ENCODE measurements around the gene CACNA1B.

CACNA1B gene

GRCh38 chr9:138101444-138102234 is 224.1 kb downstream of the CACNA1B start:
- CTCF ChIA-PET, result interaction anchor here (1.0 kb wide), 1 partner anchor 428 kb away, joined by 4 read pairs; no protein-coding TSS in a partner anchor
- POLR2A ChIA-PET, result no interaction called here
- TF ChIP-seq PKNOX1 (IDR thresholded peaks at IDR 0.05) (no peak), ZNF384 (IDR thresholded peaks at IDR 0.05) (no peak), LEF1 (IDR thresholded peaks at IDR 0.05; ENCODE audit: borderline replicate concordance) (no peak), CTBP1 (IDR thresholded peaks at IDR 0.05; ENCODE audit: borderline replicate concordance) (no peak), HDGF (IDR thresholded peaks at IDR 0.05; ENCODE audit: borderline replicate concordance) (no peak), TARDBP (IDR thresholded peaks at IDR 0.05) (no peak), L3MBTL2 (conservative IDR thresholded peaks at IDR 0.05) (no peak), ELF4 (IDR thresholded peaks at IDR 0.05) (no peak), SUZ12 (IDR thresholded peaks at IDR 0.05) (no peak), NFRKB (IDR thresholded peaks at IDR 0.05) (no peak), SP1 (IDR thresholded peaks at IDR 0.05) (no peak), ARNT (IDR thresholded peaks at IDR 0.05) (no peak), FOXA1 (IDR thresholded peaks at IDR 0.05) (no peak), FOXM1 (IDR thresholded peaks at IDR 0.05; ENCODE audit: borderline replicate concordance) (no peak), BHLHE40 (IDR thresholded peaks at IDR 0.05; ENCODE audit: borderline replicate concordance) (no peak), FOXK2 (IDR thresholded peaks at IDR 0.05) (no peak)
- DNase-seq (ENCODE audit: extremely low spot score), result no peak

GRCh38 chr9:138102246-138103051 is 224.9 kb downstream of the CACNA1B start:
- ChIA-PET POLR2A (no interaction called here), CTCF (interaction anchor here (1.0 kb wide), 1 partner anchor 429 kb away, joined by 4 read pairs; no protein-coding TSS in a partner anchor)
- DNase-seq (ENCODE audit: extremely low spot score), result no peak
- TF ChIP-seq PKNOX1 (IDR thresholded peaks at IDR 0.05), result no peak
- no peak for TF ChIP-seq ARNT (IDR thresholded peaks at IDR 0.05)
- no peak for TF ChIP-seq ELF4 (IDR thresholded peaks at IDR 0.05)
- TF ChIP-seq ZNF384 (IDR thresholded peaks at IDR 0.05), result no peak
- no peak for TF ChIP-seq FOXM1 (IDR thresholded peaks at IDR 0.05; ENCODE audit: borderline replicate concordance)
- no peak for TF ChIP-seq TARDBP (IDR thresholded peaks at IDR 0.05)
- TF ChIP-seq FOXK2 (IDR thresholded peaks at IDR 0.05), result no peak
- TF ChIP-seq FOXA1 (IDR thresholded peaks at IDR 0.05), result no peak
- no peak for TF ChIP-seq NFRKB (IDR thresholded peaks at IDR 0.05)
- no peak for TF ChIP-seq CTBP1 (IDR thresholded peaks at IDR 0.05; ENCODE audit: borderline replicate concordance)
- TF ChIP-seq LEF1 (IDR thresholded peaks at IDR 0.05; ENCODE audit: borderline replicate concordance), result no peak
- no peak for TF ChIP-seq SUZ12 (IDR thresholded peaks at IDR 0.05)
- TF ChIP-seq L3MBTL2 (conservative IDR thresholded peaks at IDR 0.05), result no peak
- no peak for TF ChIP-seq HDGF (IDR thresholded peaks at IDR 0.05; ENCODE audit: borderline replicate concordance)
- no peak for TF ChIP-seq BHLHE40 (IDR thresholded peaks at IDR 0.05; ENCODE audit: borderline replicate concordance)
- TF ChIP-seq SP1 (IDR thresholded peaks at IDR 0.05), result no peak

- DNase-seq (ENCODE audit: extremely low spot score), result no peak
- POLR2A ChIA-PET, result no interaction called here
- TF ChIP-seq FOXK2 (IDR thresholded peaks at IDR 0.05), result no peak
- TF ChIP-seq LEF1 (IDR thresholded peaks at IDR 0.05; ENCODE audit: borderline replicate concordance), result no peak
- no peak for TF ChIP-seq HDGF (IDR thresholded peaks at IDR 0.05; ENCODE audit: borderline replicate concordance)
- no peak for TF ChIP-seq FOXM1 (IDR thresholded peaks at IDR 0.05; ENCODE audit: borderline replicate concordance)
- CTCF ChIA-PET, result no interaction called here
Observed at GRCh38 chr9:138103111-138103848, 225.7 kb downstream of the CACNA1B start.

- ChIA-PET POLR2A (no interaction called here), CTCF (no interaction called here)
- TF ChIP-seq SP1 (IDR thresholded peaks at IDR 0.05), result no peak
- TF ChIP-seq FOXM1 (IDR thresholded peaks at IDR 0.05; ENCODE audit: borderline replicate concordance), result no peak
- no peak for TF ChIP-seq TARDBP (IDR thresholded peaks at IDR 0.05)
- TF ChIP-seq SUZ12 (IDR thresholded peaks at IDR 0.05), result no peak
- TF ChIP-seq FOXA1 (IDR thresholded peaks at IDR 0.05), result no peak
- TF ChIP-seq NFRKB (IDR thresholded peaks at IDR 0.05), result no peak
- no peak for TF ChIP-seq LEF1 (IDR thresholded peaks at IDR 0.05; ENCODE audit: borderline replicate concordance)
- TF ChIP-seq L3MBTL2 (conservative IDR thresholded peaks at IDR 0.05), result no peak
- no peak for TF ChIP-seq BHLHE40 (IDR thresholded peaks at IDR 0.05; ENCODE audit: borderline replicate concordance)
- DNase-seq (ENCODE audit: extremely low spot score), result no peak
Observed at GRCh38 chr9:138103849-138104206, 226.2 kb downstream of the CACNA1B start.

- CTCF ChIA-PET, result no interaction called here
- POLR2A ChIA-PET, result no interaction called here
- no peak for TF ChIP-seq FOXM1 (IDR thresholded peaks at IDR 0.05; ENCODE audit: borderline replicate concordance)
- no peak for TF ChIP-seq L3MBTL2 (conservative IDR thresholded peaks at IDR 0.05)
- TF ChIP-seq TARDBP (IDR thresholded peaks at IDR 0.05), result no peak
- TF ChIP-seq ARNT (IDR thresholded peaks at IDR 0.05), result no peak
- no peak for TF ChIP-seq BHLHE40 (IDR thresholded peaks at IDR 0.05; ENCODE audit: borderline replicate concordance)
- TF ChIP-seq FOXK2 (IDR thresholded peaks at IDR 0.05), result no peak
- no peak for TF ChIP-seq PKNOX1 (IDR thresholded peaks at IDR 0.05)
- no peak for DNase-seq (ENCODE audit: extremely low spot score)
Observed at GRCh38 chr9:138104251-138105122, 226.9 kb downstream of the CACNA1B start.

Measured in HEK293T (cell line).